Measurements from ENCODE around the gene PGF.
"Not testable (repeated sequence)": the region's sequence is repeated elsewhere in the genome, so short reads cannot be mapped to it uniquely, and the experiment has no call there.

The PGF gene

DNA sequence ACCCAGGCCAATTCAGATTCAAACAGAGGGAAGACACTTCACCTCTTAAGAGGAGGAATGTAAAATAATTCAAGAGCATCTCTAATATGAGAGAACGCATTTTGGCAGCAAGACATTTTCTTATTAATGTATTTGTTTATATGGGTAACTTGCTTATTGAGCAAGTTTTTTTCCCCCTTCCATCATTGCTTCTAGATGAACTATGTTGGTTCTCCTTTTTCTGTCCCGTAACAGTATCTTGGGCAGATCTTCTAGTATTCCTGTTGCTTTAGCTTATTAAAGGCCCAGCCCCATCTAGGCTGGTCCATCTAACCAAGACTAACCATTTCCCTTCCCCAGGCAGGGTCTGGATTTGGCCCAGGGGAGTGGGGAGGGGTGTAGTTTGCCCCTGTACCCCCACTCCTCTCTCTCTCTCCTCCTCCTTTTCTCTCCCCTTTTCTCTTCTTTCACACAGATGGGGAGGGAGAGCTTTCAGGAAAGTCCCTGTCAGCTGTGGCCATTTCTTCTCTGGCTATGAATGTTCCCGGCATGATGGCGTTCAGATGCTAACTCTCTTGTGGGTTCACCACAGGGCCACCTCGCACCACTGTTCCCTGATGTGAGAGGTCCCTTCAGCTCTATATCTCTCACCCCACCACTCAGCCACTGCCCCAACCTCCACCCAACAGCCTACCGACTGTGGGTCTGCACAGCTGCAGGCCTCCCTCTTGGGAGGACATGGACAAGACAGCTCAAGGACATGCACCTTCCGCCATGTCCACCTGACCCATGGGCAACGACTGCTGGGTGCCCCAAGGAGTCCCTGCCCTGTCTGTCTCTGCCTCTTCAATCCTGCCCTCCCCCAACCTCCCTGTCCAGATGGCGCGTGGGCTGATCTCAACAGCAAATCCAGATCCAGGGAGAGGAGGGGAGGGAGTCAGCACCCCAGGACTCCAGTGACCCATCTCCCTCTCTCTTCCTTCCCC, 16.6 kb downstream of the PGF start:
- no peak for DNase-seq

DNA sequence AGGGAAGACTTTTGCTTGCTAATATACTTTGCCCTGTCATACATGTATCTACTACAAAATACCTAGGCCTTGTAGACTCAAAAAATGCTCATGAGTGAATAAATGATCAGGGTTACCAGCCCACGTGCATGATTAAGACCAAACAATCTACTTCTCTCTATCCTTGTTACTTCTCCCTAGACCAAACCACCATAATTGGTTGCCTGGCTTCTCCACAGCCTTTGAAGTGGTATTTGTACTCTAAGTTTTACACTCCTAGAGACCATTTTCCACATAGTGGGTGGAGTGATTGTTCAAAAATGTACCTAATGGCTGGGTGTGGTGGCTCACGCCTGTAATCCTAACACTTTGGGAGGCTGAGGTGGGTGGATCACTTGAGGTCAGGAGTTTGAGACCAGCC, 18.2 kb downstream of the PGF start:
- no peak for DNase-seq

- DNase-seq = no peak
These were observed 18.7 kb downstream of the PGF start for GRCh38 chr14:74936731-74937130.

DNA sequence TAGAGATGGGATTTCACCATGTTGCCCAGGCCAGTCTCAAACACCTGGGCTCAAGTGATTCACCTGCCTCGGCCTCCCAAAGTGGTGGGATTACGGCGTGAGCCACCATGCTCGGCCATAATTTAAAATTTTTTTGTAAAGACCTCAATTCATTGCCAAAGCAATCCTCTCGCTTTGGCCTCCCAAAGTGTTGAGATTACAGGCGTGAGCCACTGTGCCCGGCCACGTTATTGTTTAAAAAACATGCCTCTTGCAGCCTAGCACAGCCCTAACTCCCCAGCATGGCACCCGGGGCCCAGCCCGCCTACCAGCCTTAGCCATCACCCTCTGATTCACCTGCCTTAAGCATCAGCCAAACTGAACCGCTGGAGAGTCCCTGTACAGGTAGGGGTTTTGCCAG, 19.2 kb downstream of the PGF start:
- no peak for DNase-seq

GRCh38 chr14:74935360-74935680, 20.1 kb downstream of the PGF start:
- DNase-seq = no peak

GRCh38 chr14:74934476-74935359, 20.7 kb downstream of the PGF start:
- no peak for DNase-seq

GRCh38 chr14:74934041-74934440, 21.4 kb downstream of the PGF start:
- DNase-seq = no peak

DNA sequence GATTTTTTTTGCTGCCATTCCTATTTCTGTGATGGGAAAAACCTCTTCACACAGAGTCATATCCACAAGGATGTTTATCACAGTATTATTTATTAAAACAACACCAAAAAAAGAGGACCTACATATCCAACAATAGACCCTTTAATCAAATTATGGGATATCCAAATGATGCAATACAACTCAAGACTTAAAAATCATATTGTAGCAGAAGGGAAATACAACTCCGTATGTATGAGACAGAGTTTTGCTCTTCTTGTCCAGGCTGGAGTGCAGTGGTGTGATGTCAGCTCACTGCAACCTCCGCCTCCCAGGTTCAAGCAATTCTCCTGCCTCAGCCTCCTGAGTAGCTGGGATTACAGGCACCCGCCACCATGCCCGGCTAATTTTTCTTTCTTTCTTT, 22.5 kb downstream of the PGF start:
- not testable (repeated sequence) for DNase-seq

DNA sequence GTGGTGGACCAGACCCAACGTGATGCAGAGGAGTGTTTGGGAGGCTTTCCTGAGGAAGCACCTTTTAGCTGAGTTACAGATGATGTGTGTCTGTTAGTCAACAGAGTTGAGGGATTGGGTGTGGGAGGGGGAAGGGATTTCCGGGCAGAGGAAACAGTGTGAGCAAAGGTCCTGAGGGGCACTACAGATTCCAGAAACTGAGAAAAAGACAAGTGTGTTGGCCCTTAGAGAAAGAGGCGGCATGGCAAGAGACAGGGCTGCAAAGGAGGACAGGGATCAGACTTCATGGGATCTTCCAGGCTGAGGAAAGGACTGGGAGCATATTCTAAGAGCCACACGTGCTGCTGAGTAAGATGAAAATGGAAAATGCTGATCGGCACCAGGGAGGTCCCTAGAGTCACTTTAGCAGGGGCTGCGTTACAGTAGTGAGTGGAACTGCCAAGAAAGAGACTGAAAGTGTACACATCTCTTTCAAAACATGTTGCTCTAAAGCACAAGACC, 22.9 kb downstream of the PGF start:
- no peak for DNase-seq

- not testable (repeated sequence) for DNase-seq
These were observed 23.7 kb downstream of the PGF start for GRCh38 chr14:74931744-74932143.

- no peak for DNase-seq
These were observed 26.2 kb downstream of the PGF start for GRCh38 chr14:74929242-74929641.

DNA sequence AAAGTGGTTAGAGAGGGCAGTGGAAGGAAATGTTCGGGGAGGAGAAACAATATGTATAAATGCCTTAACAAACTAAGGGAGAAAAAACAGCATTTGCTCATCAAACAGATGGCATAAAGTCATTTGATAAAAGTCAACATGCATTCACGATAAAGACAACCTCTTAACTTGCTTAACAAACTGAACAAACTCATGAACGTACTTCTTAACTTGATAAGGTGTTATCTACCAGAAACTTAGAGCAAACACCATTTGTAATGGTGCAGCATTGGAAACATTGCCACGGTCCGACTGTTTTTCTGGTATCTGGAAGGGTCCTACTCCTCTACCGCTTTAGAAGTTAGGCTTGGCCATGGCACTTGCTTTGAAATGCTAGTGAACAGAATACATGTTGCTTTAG, 28.2 kb downstream of the PGF start:
- no peak for DNase-seq

GRCh38 chr14:74924061-74924460, 31.3 kb downstream of the PGF start:
- DNase-seq = no peak

DNA sequence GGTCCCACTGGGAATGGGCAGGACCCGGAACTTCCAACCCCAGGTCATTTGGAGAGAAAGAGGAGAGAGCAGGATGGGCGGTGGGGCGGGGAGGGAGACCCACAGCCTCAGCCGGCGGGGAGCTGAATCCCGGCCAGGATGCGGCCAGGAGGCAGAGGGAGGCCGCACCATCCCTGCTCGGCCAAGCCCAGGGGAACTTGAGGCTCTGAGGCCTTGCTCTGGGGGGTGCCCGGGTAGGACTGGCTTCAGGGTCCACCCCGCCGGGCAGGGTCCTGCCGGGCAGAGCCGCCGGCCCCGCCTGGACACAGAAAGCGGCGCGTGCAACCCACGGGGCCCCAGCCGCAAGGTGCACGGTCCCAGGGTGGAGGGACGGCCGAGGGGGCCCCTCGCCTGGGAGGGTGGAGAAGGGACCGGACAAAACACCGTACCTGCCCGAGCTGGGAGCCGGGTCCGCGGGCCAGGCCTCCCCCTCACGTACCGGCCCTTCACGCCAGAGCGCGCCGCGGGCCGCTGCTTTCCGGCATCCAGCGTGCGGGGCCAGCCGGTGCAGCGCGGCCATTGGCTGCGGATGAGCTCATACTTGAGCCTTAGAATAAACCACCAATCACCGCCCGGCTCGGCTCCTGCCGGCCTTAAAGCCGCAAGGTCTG, 32.5 kb downstream of the PGF start, which contains the start of gene RPS6KL1:
RPS6KL1 (minus strand) TSS at position 509 of the 650 bp plus-strand sequence. CDS start 1,719 bp downstream, outside the sequence.
- DNase-seq = peak; percentile 85

DNA sequence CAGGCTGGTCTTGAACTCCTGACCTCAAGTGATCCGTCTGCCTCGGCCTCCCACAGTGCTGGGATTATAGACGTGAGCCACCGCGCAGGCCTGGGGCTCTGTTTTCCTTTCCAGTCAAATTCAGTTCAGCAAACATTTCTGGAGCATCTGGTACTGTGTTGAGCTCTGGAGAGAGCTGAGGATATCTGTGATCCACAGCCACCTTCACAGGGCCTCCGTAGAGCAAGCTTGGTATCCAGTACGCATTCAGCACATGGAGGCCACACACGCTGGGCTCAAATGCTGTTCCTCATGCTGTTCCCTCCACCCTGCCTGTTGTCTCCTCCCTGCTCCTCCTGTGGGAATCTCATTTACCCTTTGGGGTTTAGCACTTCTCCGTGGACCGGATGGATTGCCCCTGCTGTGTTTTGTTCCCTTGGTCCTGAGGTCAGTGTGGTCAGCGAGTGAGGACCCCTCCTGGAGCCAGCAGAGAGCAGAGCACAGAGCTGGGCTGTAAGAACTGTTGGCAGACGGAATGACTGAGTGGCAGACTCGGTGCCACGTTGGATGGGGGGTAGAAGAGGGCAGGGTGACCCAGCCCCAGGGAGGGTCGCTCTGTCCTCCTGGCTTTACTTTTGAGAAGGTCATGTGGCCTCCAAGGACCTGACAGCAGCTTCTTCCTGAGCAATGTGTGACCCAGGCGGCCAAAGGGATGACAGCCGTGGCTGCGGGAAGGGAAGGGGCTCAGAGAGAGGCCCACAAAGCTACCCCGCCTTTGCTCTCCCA, 33.2 kb downstream of the PGF start:
- DNase-seq = no peak

DNA sequence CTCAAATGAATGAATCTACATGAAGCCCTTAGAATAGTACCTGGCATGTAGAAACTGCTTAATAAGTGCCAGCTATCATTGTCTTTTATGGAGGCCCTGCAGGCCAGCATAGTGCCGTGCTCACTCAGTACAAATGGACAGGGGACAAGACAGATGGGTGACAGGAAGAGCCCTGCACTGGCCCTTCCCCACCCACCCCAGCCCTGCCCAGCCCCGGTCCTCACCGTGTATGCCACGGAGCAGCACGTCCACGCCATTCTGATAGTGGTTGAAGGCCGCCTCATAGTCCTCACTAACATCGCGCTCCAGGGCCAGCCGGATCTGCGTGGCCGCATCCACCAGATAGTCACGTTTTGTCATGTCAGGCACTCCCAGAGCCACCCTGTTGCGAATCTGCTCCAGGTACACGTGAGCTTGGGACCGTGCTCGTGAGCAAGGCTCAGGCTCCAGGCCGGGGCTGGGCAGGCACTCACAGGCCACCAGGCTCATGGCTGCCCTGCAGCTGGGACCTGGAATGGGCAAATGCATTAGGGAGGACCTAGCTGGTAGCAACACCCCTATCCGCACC, 34.3 kb downstream of the PGF start:
- DNase-seq = no peak

DNA sequence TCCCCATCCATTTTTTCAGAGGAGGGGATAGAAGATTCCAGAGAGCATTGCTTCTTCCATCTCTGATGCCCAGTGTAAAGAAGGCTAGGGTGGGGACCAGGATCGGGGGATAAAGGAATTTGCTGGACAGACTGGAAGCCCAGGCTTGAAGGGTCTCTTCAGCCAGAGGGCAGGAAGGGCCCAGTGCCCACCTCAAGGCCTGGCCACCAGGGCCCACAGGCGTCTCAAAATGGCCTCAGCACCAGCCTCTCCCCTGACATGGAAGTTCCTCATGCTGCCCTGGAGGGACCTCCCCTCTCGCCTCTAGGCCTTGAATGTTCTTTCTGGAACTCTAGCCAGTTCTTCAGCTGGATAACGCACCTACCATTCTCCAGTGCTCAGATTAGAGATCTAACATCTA, 35.1 kb downstream of the PGF start:
- DNase-seq = no peak

- DNase-seq = no peak
These were observed 35.8 kb downstream of the PGF start for GRCh38 chr14:74919421-74920165.

GRCh38 chr14:74918380-74918779, 37.0 kb downstream of the PGF start:
- DNase-seq = no peak

GRCh38 chr14:74917646-74918081, 37.7 kb downstream of the PGF start:
- DNase-seq = no peak

DNA sequence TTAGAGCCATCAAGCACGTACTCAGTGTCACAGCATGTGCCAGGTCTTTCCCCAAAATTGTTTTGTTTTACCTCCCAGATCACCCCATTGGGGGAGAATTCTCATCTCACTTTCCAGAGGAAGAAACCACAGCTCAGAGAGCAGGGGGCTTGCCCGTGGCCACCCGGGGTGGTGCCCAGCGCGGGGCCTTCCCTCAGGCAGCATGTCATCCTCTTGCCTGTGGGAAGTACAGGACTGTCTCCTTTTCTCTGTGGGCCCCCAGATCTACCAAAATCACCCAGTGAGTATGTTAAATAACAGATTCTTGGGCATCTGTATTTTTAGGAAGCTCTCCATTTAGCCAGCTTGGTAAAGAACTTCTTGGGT, 38.2 kb downstream of the PGF start:
- DNase-seq = no peak

Measured in activated CD4-positive, alpha-beta T cell treated with anti-CD3 and anti-CD28 coated beads, Interleukin-2, amount 50 U/mL, for 16 hours (primary cell).